Duodenal mucosa (tissue), 2 donors: Measurements from ENCODE around the gene E2F6.
A peak's percentile ranks its signal among the peaks of the same experiment; 100 is the strongest.

Experiments
- H3K27ac ChIP-seq: one replicate; pipeline ENCODE4 v1.7.0; 2013; ENCODE audit warnings: low read depth, low read length
- H3K27me3 ChIP-seq, 2 donors: one replicate each; pipeline ENCODE4 v1.7.0; 2013; ENCODE audit warnings: low read length in 2 of 2, control low read depth in 1 of 2; ENCODE audit not compliant: insufficient read depth in 2 of 2, control insufficient read depth in 1 of 2
- H3K36me3 ChIP-seq, 2 donors: one replicate each; pipeline ENCODE4 v1.7.0; 2013; ENCODE audit warnings: low read length in 2 of 2, control low read depth in 1 of 2; ENCODE audit not compliant: insufficient read depth in 2 of 2, control insufficient read depth in 1 of 2
- H3K4me1 ChIP-seq, 2 donors: one replicate each; pipeline ENCODE4 v1.7.0; 2013; ENCODE audit warnings: low read length in 2 of 2, control low read depth in 1 of 2; ENCODE audit not compliant: insufficient read depth in 2 of 2, control insufficient read depth in 1 of 2
- H3K4me3 ChIP-seq, 2 donors: one replicate each; pipeline ENCODE4 v1.7.0; 2013; ENCODE audit warnings: low read length in 2 of 2, low read depth in 1 of 2
- H3K9ac ChIP-seq, 2 donors: one replicate each; pipeline ENCODE4 v1.7.0; 2013; ENCODE audit warnings: low read length in 2 of 2, low read depth in 1 of 2
- H3K9me3 ChIP-seq, 2 donors: one replicate each; pipeline ENCODE4 v1.7.0; 2013; ENCODE audit warnings: low read length in 2 of 2, control low read depth in 1 of 2; ENCODE audit not compliant: control insufficient read depth in 1 of 2

The E2F6 gene

GRCh38 chr2:11417946-11418585, 47.9 kb downstream of the E2F6 start:
- no peaks in the 10 kb centered on the region for H3K27me3 ChIP-seq
- H3K9ac ChIP-seq, result no peak overlapping the region
- H3K36me3 ChIP-seq, result no peaks in the 10 kb centered on the region
- H3K27ac ChIP-seq, result no peak overlapping the region
- peaks cover 0 to 7% of the 10 kb centered on the region in 2 donors for H3K9me3 ChIP-seq
- no peaks in the 10 kb centered on the region for H3K4me1 ChIP-seq
- no peak overlapping the region for H3K4me3 ChIP-seq

DNA sequence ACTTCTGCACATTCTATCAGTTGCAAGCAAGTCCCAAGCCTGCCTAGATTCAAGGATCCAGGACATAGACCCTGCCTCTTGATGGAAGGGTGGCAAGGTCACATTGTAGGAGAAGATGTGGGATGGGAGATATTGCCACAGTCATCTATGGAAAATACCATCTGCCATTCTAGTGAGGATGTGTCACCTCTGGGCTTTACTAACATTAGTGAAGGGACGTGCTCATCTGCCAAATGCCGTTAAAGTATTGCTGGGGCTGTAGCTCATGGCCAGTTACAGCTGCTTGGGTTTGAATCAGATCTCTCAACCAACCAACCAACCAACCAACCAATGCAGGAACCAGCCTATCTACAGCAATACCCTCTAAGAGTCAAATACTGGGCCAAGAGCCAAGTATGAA, 49.0 kb downstream of the E2F6 start:
- H3K4me1 ChIP-seq, result peaks cover 3% of the 10 kb centered on the region in 2 donors
- H3K9ac ChIP-seq, result no peak overlapping the region
- no peak overlapping the region for H3K4me3 ChIP-seq
- H3K9me3 ChIP-seq, result peaks cover 0 to 7% of the 10 kb centered on the region in 2 donors
- H3K36me3 ChIP-seq, result no peaks in the 10 kb centered on the region
- no peaks in the 10 kb centered on the region for H3K27me3 ChIP-seq
- H3K27ac ChIP-seq, result no peak overlapping the region

DNA sequence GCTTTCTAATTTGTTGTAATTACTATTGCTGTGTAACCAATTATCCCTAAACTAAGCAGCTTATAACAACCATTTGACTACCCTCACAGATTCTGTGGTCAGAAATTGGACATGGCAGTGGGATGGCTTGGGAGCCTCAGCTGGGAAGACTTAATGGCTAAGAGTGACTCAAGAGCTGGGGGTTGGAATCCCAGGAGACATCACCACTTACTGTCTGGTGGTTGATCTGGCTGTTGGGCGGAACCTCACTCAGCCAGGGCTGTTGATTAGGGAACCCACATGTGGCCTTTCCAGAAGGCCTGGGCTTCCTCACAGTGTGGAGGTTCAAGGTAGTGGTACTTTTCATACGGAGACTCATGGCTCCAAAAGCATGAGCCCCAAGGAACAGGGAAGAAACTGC, 49.8 kb downstream of the E2F6 start:
- Histone ChIP-seq H3K9ac (no peak overlapping the region), H3K27ac (no peak overlapping the region), H3K27me3 (no peaks in the 10 kb centered on the region), H3K9me3 (peaks cover 0 to 7% of the 10 kb centered on the region in 2 donors), H3K4me3 (no peak overlapping the region), H3K4me1 (peaks cover 3 to 9% of the 10 kb centered on the region in 2 donors), H3K36me3 (no peaks in the 10 kb centered on the region)

DNA sequence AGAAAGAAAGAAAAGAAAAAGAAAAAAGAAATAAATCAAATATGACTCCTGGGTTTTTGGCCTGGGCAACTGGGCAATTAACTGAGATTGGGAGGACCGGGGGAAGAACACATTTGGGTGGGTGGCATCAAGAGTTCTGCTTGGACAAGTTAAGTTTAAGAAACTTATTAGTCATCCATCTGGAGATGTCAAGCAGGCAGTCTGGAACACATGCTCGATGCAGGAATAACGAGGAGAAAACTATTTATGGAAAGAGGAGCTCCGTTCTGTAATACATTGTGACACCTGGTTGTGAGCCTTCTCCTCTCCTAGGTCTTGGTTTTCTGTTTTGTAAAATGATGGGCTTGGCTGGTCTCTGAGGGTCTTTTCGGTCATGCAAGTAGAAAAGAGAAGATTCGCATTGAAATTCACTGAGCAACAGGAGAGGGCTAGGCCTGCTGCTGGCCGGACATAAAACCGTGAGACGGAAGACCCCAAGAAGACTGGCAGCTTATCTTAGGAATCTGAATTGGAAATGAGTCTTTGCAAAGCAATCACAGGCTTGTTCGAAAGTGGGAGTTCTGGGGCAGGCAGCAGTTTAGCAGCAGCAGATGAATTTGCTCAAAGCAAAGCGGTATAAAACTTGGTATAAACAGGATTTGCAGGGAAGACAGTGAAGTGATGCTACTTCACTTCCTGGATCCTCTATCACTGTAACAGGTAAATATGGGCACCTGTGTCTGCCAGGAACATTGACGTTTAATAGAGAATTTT, 51.4 kb downstream of the E2F6 start:
- Histone ChIP-seq H3K4me1 (peaks cover 3 to 11% of the 10 kb centered on the region in 2 donors), H3K27ac (no peak overlapping the region), H3K9me3 (peaks cover 0 to 7% of the 10 kb centered on the region in 2 donors), H3K9ac (no peak overlapping the region), H3K4me3 (no peak overlapping the region), H3K36me3 (no peaks in the 10 kb centered on the region), H3K27me3 (no peaks in the 10 kb centered on the region)

DNA sequence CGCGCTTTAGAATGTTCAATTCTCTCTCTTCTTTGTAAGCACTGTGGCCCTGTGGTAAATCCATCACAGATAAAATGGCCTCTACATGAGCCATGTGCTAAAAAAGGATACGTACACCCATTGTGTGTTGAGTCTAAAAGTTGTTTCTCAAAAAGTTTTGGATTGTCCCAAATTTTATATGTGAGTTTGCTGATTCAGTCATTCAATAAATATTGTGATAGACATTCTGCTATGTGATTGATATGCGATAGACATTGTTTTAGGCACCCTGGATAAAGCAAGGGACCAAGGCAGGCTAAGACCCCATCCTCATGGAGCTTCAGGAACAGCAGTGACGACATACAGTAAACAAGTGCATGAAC, 53.5 kb downstream of the E2F6 start:
- peak overlapping the region in 1 of 2 donors; percentile 57 for H3K4me3 ChIP-seq

DNA sequence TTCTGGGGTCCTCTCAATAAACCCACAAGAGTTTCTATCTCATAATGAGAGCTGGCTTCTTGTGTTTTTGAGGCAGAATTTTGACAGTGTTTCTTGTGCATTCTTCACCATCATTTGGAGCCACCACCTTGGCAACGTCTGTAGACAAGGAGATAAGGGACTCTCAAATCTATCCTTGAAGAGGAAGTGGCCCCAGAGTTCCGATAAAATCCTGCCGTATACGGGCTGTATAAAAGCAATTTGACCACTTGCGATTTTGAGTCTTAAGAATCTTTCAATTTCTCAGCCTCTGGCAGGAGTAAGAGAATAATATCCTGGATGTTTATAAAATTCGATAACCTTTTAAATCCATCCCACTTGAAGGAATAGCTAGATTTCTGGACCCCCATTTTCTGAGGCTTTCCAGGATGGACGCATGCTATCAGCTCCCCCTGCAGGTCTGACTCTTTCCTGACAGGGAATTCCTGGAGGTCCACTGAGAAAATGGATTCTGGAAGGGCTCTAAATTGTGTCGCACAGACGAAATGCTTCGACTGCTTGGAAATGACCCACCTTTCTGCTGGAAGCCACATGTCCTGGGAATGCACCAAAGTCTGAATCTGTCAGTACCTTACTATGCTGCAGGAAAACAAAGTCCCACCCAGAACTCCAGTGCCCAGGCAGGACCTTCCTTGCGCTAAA, 54.1 kb downstream of the E2F6 start:
- no peaks in the 10 kb centered on the region for H3K36me3 ChIP-seq
- H3K27ac ChIP-seq, result no peak overlapping the region
- peaks cover 12 to 23% of the 10 kb centered on the region in 2 donors for H3K4me1 ChIP-seq
- peak overlapping the region; percentile 30 to 63 for H3K9ac ChIP-seq
- peak overlapping the region; percentile 57 to 63 for H3K4me3 ChIP-seq
- no peaks in the 10 kb centered on the region for H3K27me3 ChIP-seq
- H3K9me3 ChIP-seq, result no peaks in the 10 kb centered on the region

More for the DNA sequence above, 53.5 kb downstream of the E2F6 start:
- Histone ChIP-seq H3K27me3 (no peaks in the 10 kb centered on the region), H3K36me3 (no peaks in the 10 kb centered on the region), H3K9me3 (no peaks in the 10 kb centered on the region), H3K27ac (no peak overlapping the region), H3K9ac (no peak overlapping the region), H3K4me1 (peaks cover 7 to 19% of the 10 kb centered on the region in 2 donors)

- Histone ChIP-seq H3K9ac (peak overlapping the region in 1 of 2 donors; percentile 30), H3K36me3 (no peaks in the 10 kb centered on the region), H3K27ac (no peak overlapping the region), H3K9me3 (no peaks in the 10 kb centered on the region), H3K4me1 (peaks cover 18 to 30% of the 10 kb centered on the region in 2 donors), H3K27me3 (no peaks in the 10 kb centered on the region), H3K4me3 (peak overlapping the region; percentile 57 to 63)
Measured at GRCh38 chr2:11411244-11411643, 54.7 kb downstream of the E2F6 start.

DNA sequence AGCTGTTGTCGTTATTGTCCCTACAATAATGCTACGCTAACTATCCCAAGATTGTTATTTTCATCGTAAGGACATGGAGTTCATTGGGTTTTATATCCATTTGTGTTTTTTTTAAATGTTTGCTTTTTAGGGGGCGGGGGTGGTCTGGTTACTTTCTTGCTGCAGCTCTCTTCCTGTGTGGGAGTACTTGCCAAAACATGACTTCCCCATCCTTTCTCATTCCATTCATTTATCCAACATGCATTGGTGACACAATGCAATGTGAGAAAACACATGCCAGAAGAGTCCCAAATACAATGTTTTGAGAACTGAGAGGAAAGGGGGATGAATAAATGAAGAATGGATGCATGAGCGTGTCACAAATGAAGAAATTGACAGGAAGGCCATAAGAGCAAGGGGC, 55.9 kb downstream of the E2F6 start:
- H3K36me3 ChIP-seq, result no peaks in the 10 kb centered on the region
- no peaks in the 10 kb centered on the region for H3K27me3 ChIP-seq
- H3K9ac ChIP-seq, result no peak overlapping the region
- no peaks in the 10 kb centered on the region for H3K9me3 ChIP-seq
- H3K27ac ChIP-seq, result no peak overlapping the region
- no peak overlapping the region for H3K4me3 ChIP-seq
- H3K4me1 ChIP-seq, result peaks cover 27 to 40% of the 10 kb centered on the region in 2 donors

GRCh38 chr2:11409572-11409959, 56.4 kb downstream of the E2F6 start:
- H3K9ac ChIP-seq, result no peak overlapping the region
- no peaks in the 10 kb centered on the region for H3K9me3 ChIP-seq
- no peaks in the 10 kb centered on the region for H3K36me3 ChIP-seq
- H3K4me1 ChIP-seq, result peaks cover 33 to 45% of the 10 kb centered on the region in 2 donors
- H3K27ac ChIP-seq, result no peak overlapping the region
- no peak overlapping the region for H3K4me3 ChIP-seq
- no peaks in the 10 kb centered on the region for H3K27me3 ChIP-seq

GRCh38 chr2:11408959-11409571, 56.9 kb downstream of the E2F6 start:
- H3K4me3 ChIP-seq, result no peak overlapping the region
- no peaks in the 10 kb centered on the region for H3K27me3 ChIP-seq
- no peaks in the 10 kb centered on the region for H3K9me3 ChIP-seq
- no peak overlapping the region for H3K9ac ChIP-seq
- no peak overlapping the region for H3K27ac ChIP-seq
- no peaks in the 10 kb centered on the region for H3K36me3 ChIP-seq
- peaks cover 36 to 47% of the 10 kb centered on the region in 2 donors for H3K4me1 ChIP-seq
